K562 (cell line): ENCODE measurements around the gene EIF2S2. TPM values are rescaled to one million over a fixed set of nuclear protein-coding genes. Genes with fewer than 3 reads are reported as not detected.

ENCODE experiments used
- ATF1 ChIP-seq, 2 experiments: fragments of 450-650 bp in 1 of 2; IDR thresholded peaks; 2 replicates each; pipeline ENCODE4 v1.6.1; 2016; ENCODE audit warnings: missing compliant biosample characterization in 1 of 2, missing genetic modification characterization in 1 of 2
- DACH1 ChIP-seq: fragments of 450-650 bp; IDR thresholded peaks from 2 replicates; pipeline ENCODE4 v1.6.1; 2018; ENCODE audit not compliant: partially characterized antibody
- DMBX1 ChIP-seq: fragments of 250-450 bp; sonication (Bioruptor Pico); IDR thresholded peaks from 2 replicates; pipeline ENCODE4 v1.8.0; 2022; ENCODE audit warnings: inconsistent platforms, mild to moderate bottlenecking, moderate library complexity, borderline replicate concordance
- E4F1 ChIP-seq: fragments of 250-450 bp; sonication (Bioruptor Pico); IDR thresholded peaks from 2 replicates; pipeline ENCODE4 v1.5.0; 2021; ENCODE audit warnings: mild to moderate bottlenecking, borderline replicate concordance
- FOXK2 ChIP-seq, 2 experiments: fragments of 450-650 bp; IDR thresholded peaks in 1 of 2; conservative IDR thresholded peaks in 1 of 2; 2 replicates each; pipeline ENCODE4 v1.6.1; 2016; ENCODE audit warnings: low read depth in 2 of 2, mild to moderate bottlenecking in 1 of 2
- FUS ChIP-seq: fragments of 200-400 bp; formaldehyde crosslinking; optimal IDR thresholded peaks from 2 replicates; pipeline ENCODE3; 2017; ENCODE audit warnings: low read depth, low read length
- STAG1 ChIP-seq: sonication (generic); formaldehyde crosslinking; IDR thresholded peaks from 2 replicates; pipeline ENCODE4 v1.5.0; 2020; ENCODE audit warnings: missing genetic modification reagents, borderline replicate concordance
- ZBTB34 ChIP-seq: fragments of 250-450 bp; sonication (Bioruptor Pico); IDR thresholded peaks from 2 replicates; pipeline ENCODE4 v1.8.0; 2021; ENCODE audit warnings: mild to moderate bottlenecking, moderate library complexity
- polyA plus RNA-seq, 8 experiments: library from polyadenylated mRNA; depleted of rRNA in 4 of 8; stranded (reverse) in 5 of 8; unstranded in 3 of 8; fragments of >200 nt; fragmentation: Nextera tagmentation in 2 of 8; fragmentation: Illumina TruSeq in 1 of 8; extraction: Ambion mirVana in 2 of 8; extraction: Trizol in 1 of 8; gene quantifications; 2 replicates each; pipeline versions ENCODE4 v1.2.1 to v1.2.3, GENCODE V29; 2011 to 2014; ENCODE audit warnings: inconsistent platforms in 1 of 8, missing spikeins in 1 of 8
- total RNA-seq, 7 experiments: library from RNA; depleted of rRNA in 6 of 7; stranded (reverse); fragments of >200 nt in 6 of 7; fragmentation: Illumina TruSeq in 2 of 7; extraction: Trizol in 2 of 7; gene quantifications; 2 replicates each; pipeline versions ENCODE4 v1.2.1 to v1.2.3, GENCODE V29; 2011 to 2021; ENCODE audit warnings: low replicate concordance in 1 of 7

EIF2S2 gene
- total and polyA plus RNA-seq, 9 of the 15 experiments (the other 6 are each of a cell fraction or from before 2014, with no cell fraction given): 79.7 to 220 (median 154) TPM

GRCh38 chr20:34085544-34086040 lies 26.5 kb downstream of the EIF2S2 start (continued):
- TF ChIP-seq E4F1 (CRISPR knock-in tag): no peak
- TF ChIP-seq FOXK2 (conservative IDR thresholded peaks at IDR 0.05 in 1 of 2, IDR thresholded peaks at IDR 0.05 in 1 of 2; ENCODE audit: low read depth in 2 of 2): peak; percentile 87 to 90
- no peak for TF ChIP-seq DMBX1 (CRISPR knock-in tag)
- TF ChIP-seq ATF1 (CRISPR knock-in tag; IDR thresholded peaks at IDR 0.05): no peak
- peak; percentile 60 for TF ChIP-seq ATF1 (tag; IDR thresholded peaks at IDR 0.05)
- no peak for TF ChIP-seq FUS
- TF ChIP-seq ZBTB34 (CRISPR knock-in tag): no peak
- TF ChIP-seq STAG1 (CRISPR knock-in tag): no peak
- no peak for TF ChIP-seq DACH1
- TF ChIP-seq, all 486 proteins: peak for 104
